IPS DF 19.7 (cell line): ENCODE results near the gene ACP4.

Source experiments
- DNase-seq: peaks from one replicate; pipeline ENCODE4 v3.0.0-alpha.2; 2013; ENCODE audit warnings: low read depth, low spot score

Gene ACP4

GRCh38 chr19:50822661-50823208 lies 32.5 kb downstream of the ACP4 start:
- no peak for DNase-seq

GRCh38 chr19:50823389-50824042 lies 33.3 kb downstream of the ACP4 start, which contains the start of gene KLK1:
TSS of gene KLK1 (minus strand) at chr19:50823787. CDS start at chr19:50823748, 39 bp downstream.
- no peak for DNase-seq

GRCh38 chr19:50826492-50827240 lies 36.5 kb downstream of the ACP4 start:
- no peak for DNase-seq

GRCh38 chr19:50827476-50827875 lies 37.3 kb downstream of the ACP4 start:
- no peak for DNase-seq

- no peak for DNase-seq
Observed at GRCh38 chr19:50829801-50830200, 39.6 kb downstream of the ACP4 start.

- no peak for DNase-seq
Observed at GRCh38 chr19:50830266-50831025, 40.2 kb downstream of the ACP4 start.

GRCh38 chr19:50831026-50831396 lies 40.8 kb downstream of the ACP4 start:
- no peak for DNase-seq

GRCh38 chr19:50832666-50833065 lies 42.5 kb downstream of the ACP4 start:
- no peak for DNase-seq

GRCh38 chr19:50833117-50833801 lies 43.0 kb downstream of the ACP4 start, which contains the start of gene KLK15:
TSS of gene KLK15 (minus strand) at chr19:50833574. CDS start at chr19:50831492, 2,082 bp downstream.
- DNase-seq = no peak

- no peak for DNase-seq
Observed at GRCh38 chr19:50833802-50834167, 43.6 kb downstream of the ACP4 start.

- DNase-seq = no peak
Observed at GRCh38 chr19:50835103-50835784, 45.0 kb downstream of the ACP4 start.

GRCh38 chr19:50835785-50836542 lies 45.7 kb downstream of the ACP4 start:
- no peak for DNase-seq

- no peak for DNase-seq
Observed at GRCh38 chr19:50836543-50837195, 46.5 kb downstream of the ACP4 start.

GRCh38 chr19:50837300-50837699 lies 47.1 kb downstream of the ACP4 start:
- DNase-seq = no peak

GRCh38 chr19:50838239-50838638 lies 48.0 kb downstream of the ACP4 start:
- no peak for DNase-seq

GRCh38 chr19:50839712-50840655 lies 49.8 kb downstream of the ACP4 start:
- no peak for DNase-seq

- no peak for DNase-seq
Observed at GRCh38 chr19:50842130-50842529, 51.9 kb downstream of the ACP4 start.

GRCh38 chr19:50843205-50843604 lies 53.0 kb downstream of the ACP4 start:
- DNase-seq = no peak
